Epithelial cell of proximal tubule (primary cell): ENCODE measurements around the gene FAM9C. TPM values are rescaled to one million over a fixed set of nuclear protein-coding genes. Genes with fewer than 3 reads are reported as not detected.
"Not testable (repeated sequence)": the region's sequence is repeated elsewhere in the genome, so short reads cannot be mapped to it uniquely, and the experiment has no call there.

Source experiments
- DNase-seq: peaks from one replicate; pipeline ENCODE4 v3.0.0-alpha.2; 2011; ENCODE audit warnings: low read depth
- H3K4me3 ChIP-seq: 2 replicates; pipeline ENCODE4 v1.5.1; 2011; ENCODE audit warnings: low read depth, mild to moderate bottlenecking, low read length
- CTCF ChIP-seq: conservative IDR thresholded peaks from 2 replicates; pipeline ENCODE4 v1.5.1; 2012; ENCODE audit warnings: low read depth, mild to moderate bottlenecking, low read length
- total RNA-seq: library from RNA; depleted of rRNA; stranded (reverse); fragments of >200 nt; gene quantifications from 2 replicates; pipeline ENCODE4 v1.2.3, GENCODE V29; 2015

Gene FAM9C
- total RNA-seq, 1 donor from 2014 or later, result not detected

- TF ChIP-seq CTCF, result no peak
- H3K4me3 ChIP-seq, result no peak overlapping the region
- no peak for DNase-seq
These were observed 20.9 kb downstream of the FAM9C start for GRCh38 chrX:13023567-13023966.

- no peak for DNase-seq
- H3K4me3 ChIP-seq, result no peak overlapping the region
- no peak for TF ChIP-seq CTCF
These were observed 21.5 kb downstream of the FAM9C start for GRCh38 chrX:13022926-13023325.

GRCh38 chrX:13016731-13017130 is 27.7 kb downstream of the FAM9C start:
- not testable (repeated sequence) for DNase-seq, H3K4me3 ChIP-seq

GRCh38 chrX:13015536-13016236 is 28.7 kb downstream of the FAM9C start:
- no peak for TF ChIP-seq CTCF
- no peak for DNase-seq
- H3K4me3 ChIP-seq, result no peak overlapping the region

- no peak overlapping the region for H3K4me3 ChIP-seq
- TF ChIP-seq CTCF, result no peak
- DNase-seq, result no peak
These were observed 30.0 kb downstream of the FAM9C start for GRCh38 chrX:13014111-13015096.

GRCh38 chrX:13013363-13014110 is 30.9 kb downstream of the FAM9C start:
- no peak for DNase-seq
- no peak overlapping the region for H3K4me3 ChIP-seq
- TF ChIP-seq CTCF, result no peak

- no peak overlapping the region for H3K4me3 ChIP-seq
- TF ChIP-seq CTCF, result no peak
- DNase-seq, result no peak
These were observed 33.9 kb downstream of the FAM9C start for GRCh38 chrX:13010546-13010945.
